Glomerular visceral epithelial cell (primary cell): ENCODE results near the gene FAM32A.

Experiments
- DNase-seq: peaks from one replicate; pipeline ENCODE4 v3.0.0-alpha.2; 2016; ENCODE audit errors: extremely low spot score

FAM32A gene

DNA sequence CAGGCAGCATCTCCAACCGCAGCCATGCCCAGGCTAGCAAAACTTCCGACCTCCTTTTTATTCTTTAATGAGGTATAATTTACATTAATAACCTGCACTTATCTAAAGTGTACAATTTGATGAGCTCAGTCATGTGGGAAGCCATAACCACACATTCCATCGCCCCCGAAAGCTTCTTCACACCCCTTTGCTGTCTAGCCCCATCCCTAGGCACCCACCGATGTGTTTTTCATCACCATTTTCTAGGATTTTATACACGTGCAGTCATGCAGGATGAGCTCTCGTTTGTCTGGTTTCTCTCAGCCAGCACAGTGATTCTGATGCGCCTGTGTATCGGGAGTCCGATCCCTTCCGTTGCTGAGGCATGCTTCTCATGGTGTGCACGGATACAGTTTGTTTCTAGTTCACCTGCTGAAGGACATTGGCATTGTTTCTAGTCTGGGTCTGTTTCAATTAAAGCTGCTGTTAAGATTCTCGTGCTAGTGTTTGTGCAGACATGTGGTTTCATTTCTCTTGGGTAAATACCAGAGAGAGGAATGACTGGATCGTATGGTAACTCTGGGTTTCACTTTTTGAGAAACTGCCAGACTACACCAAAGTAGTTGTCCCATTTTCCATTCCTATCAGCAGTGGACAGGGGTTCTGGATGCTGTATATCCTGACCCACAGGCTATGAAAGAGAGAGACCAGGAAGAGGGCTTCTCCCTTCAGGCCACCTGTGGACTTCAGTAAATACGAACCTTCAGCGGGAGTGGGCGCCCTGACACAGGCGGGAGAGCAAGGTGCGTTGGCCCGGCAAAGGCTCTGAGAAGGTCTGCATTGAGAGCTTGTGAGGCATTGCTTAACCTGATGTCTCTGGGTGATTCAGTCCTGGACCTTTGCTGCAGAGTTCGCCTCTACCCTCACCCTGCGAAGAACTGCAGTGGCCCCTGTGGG, 17.4 kb downstream of the FAM32A start:
- no peak for DNase-seq

DNA sequence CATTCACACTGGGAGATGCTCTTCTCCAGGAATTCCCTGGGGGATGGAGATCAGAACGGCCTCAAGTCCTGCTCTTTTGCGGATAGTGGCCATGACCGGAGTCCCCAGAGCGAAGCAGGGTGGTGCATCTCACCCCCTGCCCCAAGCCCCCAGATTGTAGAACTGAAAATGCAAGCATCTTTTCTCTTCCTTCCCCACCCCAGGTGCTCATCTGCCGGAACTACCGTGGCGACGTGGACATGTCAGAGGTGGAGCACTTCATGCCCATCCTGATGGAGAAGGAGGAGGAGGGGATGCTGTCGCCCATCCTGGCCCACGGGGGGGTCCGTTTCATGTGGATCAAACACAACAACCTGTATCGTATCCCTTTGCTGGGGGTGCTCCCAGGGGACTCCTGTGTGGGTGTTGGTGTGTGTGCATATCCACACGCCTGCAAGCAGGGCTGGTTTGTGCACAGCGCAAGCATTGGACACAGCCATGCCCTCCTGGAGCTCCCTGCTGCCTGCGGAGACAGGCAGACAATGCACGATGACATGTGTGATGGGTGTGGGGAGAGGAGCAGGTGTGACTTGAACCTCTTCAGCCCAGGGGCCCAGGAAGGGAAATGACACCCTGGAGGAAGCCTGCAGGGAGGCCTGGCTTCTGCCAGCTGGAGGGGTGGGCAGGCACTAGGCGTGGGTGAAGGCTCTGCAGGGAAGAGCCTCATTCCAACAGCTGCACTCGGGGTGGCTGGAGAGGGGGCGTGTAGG, 18.2 kb downstream of the FAM32A start:
- no peak for DNase-seq

DNA sequence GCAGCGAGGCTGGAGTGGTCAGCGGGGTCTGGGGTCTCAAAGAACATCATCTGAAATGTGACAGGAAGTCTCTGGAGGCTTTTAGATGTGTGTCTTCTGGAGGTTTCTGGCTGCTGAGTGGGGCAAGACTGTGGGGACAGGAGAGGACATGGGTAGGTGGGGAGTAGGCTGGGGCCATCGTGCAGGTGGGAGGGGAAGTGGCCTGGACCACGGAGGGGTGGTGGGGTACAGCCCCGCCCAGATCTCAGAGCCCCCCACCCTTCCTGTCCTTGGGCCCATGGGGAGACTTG, 18.7 kb downstream of the FAM32A start:
- no peak for DNase-seq

DNA sequence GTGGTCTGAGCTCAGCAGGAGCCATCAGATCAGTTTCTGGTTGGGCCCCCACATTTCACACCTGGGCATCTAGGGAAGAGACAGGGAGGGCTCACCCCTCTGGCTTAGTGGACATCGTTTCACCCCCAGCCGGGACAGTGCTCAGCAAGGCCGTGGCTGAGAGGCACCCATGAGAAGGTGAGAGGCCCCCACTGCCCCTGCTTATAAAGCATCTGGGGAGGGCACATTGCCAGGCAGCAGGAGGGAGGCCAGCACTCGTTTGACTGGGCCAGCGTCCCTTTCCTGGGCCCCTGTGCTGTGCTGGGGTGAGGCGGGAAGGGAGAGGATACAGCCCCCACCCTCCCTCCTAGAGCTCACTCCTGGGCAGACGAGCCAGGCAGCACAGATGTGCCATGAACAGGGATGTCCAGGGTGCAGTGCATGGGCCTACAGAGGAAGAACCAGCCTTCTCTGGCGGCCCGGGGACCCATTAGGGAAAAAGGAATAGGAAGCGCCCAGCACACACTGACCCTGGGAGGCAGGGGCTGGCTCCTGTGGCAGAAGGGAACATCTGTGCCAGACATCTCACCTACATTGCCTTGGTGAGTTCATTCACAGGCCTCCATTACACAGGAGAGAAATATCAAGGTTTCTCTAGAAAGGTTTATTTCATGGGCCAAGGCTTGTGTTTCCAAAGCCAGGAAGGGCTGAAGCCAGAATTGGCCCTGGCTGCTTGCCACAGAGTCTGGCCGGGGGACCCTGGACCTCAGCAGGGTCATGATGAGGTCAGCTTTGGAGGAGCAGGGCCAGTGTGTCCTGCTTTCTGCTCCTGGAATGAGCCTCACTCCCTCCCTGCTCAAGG, 20.2 kb downstream of the FAM32A start:
- no peak for DNase-seq

DNA sequence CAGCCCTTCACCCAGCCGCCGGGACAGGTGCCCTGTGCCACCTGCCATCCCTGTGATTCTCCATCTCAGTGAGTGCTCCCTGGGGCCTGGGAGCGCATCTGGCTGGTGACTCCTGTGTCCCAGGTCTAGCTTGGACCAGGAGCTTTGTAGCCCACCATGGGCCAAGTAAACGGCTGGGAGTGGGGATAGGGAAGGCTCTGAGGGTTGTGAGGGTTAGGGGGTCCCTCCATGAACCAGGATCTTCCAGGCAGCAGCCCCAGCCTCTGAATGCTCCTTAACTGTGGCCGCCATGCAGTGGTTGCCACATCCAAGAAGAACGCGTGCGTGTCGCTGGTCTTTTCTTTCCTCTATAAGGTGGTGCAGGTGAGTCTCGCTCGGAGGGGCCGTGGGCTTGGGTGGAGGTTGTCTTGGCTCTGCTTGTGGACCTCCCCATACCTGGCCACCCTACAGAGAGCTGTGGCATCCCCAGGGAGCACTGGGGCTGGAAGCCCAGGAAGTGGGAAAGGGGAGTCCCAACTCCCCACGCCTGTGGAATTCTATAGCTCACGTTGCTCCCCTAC, 20.9 kb downstream of the FAM32A start:
- no peak for DNase-seq

DNA sequence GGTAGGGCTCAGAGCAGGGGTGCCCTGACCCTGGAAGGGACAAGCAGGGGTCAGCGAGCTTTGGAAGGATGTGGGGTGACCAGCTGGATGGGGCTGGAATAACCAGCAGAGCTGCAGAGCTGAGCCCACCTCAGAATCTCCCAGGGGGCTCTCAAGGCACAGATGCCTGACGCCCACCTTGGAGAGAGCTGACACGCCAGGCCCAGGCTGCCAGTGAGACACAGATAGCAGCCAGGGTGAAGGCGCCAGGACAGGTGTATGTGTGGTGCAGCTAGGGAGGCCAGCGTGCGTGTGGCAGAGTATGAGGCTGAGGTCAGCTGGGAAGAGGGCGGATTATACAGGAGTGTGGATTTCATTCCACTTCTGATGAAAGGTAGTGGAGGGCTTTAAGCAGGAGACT, 21.4 kb downstream of the FAM32A start:
- DNase-seq = no peak

DNA sequence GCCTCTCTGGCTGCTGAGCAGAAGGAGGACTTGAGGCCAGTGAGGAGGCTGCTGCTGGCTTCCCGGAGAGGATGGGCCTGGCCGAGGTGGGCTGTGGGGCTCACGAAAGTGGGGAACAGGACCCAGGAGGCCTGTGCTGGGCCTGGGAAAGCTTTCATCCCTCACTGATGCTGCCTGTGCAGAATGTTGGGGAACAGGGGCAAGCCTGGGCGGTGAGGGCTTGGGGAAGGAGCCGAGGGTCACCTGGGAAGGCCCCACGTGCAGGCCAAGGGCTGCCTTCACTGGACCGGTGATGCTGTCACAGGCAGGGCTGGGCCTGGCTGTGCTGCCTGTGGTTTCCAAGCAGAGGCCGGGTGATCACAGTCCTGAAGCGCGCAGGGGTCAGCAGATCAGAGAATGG, 21.9 kb downstream of the FAM32A start:
- no peak for DNase-seq

DNA sequence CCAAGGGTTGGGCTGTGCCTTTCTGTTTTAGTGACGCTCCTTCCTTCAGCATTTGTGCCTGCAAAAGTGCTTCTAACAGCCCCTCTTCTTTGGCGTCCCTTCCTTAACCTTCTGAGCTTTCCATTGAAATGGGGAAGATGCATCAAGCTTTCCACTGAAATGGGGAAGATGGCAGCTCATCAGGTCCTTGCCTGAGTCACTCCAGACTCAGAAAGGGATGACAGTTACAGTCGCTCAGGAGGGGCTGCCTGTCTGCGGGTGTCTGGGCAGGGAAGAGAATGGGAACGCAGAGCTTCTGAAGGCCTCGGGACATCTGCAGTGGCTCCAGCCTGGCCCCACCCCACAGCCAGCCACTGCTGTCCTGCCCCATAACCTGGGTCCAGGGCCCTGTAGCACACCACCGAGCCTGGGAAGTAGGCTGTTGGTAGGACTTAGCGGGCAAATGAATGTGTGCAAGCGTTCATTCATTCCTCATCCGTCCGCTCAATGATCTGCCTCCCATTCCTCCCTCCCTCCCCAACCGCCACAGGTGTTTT, 22.3 kb downstream of the FAM32A start:
- DNase-seq = no peak

DNA sequence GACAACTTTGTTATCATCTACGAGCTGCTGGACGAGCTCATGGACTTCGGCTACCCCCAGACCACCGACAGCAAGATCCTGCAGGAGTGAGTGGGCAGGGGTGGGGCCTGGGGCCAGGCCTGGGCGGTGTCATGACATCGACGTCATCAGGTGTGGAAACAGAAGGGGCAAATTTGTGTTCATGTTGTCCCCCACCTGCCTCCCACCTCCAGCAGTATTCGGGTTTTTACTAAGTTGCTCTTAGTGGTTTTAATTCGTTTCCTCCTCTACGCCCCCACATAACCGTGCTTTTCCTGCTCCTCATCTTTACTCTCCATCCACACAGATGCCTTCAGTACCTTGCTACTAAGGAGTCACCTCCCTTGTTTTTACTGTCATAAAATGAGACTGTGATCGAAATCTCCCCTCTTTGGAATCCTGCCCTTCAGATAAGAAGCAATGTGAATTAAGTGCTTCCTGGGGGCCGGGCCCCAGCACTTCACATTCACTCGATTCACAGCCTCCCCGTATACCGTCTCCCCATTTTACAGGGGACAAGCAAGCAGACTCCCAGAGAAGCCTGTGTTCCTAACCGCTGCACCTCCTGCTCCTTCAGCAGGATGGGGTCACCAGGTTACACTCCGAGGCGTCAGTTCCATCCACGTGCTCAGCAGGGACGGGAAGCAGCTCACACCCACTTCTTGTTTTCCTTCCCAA, 23.0 kb downstream of the FAM32A start:
- no peak for DNase-seq

DNA sequence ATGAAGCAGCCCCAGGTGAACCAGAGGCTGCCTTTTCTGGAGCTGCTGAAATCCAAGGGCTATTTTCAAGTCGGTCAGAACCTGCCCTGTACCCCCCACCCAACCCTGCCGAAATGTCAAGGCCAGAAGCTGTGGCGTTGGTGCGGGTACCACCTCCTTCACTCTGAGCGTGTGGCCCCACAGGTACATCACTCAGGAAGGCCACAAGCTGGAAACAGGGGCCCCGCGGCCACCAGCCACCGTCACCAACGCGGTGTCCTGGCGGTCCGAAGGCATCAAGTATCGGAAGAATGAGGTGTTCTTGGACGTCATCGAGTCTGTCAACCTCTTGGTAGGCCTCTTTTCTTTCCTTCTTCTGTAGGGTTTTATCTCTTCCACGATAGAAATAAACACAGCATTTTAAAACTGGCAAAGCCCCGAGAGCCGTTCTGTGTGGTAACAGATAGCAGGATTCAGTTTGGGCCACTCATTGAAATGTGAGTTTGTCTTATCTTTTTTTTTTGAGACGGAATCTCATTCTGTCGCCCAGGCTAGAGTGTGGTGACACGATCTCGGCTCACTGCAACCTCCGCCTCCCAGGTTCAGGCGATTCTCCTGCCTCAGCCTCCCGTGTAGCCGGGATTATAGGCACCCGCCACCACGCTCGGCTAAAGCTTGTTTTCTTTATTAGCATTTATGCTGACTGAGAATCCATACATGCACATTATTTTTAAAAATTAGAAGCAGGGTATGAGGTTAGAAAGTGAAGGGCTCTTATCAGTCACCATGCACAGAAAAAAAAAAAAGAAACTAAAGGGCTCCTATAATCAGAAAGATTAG, 23.8 kb downstream of the FAM32A start:
- no peak for DNase-seq

DNA sequence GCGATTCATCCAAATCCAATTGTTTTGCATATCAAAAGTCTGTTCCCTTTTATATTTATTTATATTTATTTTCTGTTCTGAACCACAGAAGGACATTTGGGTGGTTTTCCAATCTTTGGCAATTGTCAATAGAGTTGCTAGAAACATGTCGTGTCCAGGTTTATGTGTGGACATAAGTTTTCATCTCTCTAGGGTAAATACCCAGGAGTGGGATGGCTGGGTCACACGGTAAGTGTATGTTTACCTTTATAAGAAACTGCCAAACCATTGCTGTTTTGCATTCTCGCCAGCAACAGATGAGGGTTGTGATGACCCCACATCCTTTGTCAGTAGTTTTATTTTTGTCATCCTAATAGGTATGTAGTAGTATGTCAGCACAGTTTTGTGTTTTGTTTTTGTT, 25.0 kb downstream of the FAM32A start:
- DNase-seq = no peak

DNA sequence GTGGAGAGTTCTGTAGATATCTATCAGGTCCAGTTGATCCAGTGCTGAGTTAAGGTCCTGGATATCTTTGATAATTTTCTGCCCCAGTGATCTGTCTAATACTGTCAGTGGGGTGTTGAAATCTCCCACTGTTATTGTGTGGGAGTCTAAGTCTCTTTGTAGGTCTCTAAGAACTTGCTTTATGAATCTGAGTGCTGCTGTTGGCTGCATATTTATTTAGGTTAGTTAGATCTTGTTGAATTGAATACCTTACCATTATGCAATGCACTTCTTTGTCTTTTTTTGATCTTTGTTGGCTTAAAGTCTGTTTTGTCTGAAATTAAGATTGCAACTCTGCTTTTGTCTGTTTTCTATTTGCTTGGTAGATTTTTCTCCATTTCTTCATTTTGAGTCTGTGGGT, 27.9 kb downstream of the FAM32A start:
- no peak for DNase-seq

DNA sequence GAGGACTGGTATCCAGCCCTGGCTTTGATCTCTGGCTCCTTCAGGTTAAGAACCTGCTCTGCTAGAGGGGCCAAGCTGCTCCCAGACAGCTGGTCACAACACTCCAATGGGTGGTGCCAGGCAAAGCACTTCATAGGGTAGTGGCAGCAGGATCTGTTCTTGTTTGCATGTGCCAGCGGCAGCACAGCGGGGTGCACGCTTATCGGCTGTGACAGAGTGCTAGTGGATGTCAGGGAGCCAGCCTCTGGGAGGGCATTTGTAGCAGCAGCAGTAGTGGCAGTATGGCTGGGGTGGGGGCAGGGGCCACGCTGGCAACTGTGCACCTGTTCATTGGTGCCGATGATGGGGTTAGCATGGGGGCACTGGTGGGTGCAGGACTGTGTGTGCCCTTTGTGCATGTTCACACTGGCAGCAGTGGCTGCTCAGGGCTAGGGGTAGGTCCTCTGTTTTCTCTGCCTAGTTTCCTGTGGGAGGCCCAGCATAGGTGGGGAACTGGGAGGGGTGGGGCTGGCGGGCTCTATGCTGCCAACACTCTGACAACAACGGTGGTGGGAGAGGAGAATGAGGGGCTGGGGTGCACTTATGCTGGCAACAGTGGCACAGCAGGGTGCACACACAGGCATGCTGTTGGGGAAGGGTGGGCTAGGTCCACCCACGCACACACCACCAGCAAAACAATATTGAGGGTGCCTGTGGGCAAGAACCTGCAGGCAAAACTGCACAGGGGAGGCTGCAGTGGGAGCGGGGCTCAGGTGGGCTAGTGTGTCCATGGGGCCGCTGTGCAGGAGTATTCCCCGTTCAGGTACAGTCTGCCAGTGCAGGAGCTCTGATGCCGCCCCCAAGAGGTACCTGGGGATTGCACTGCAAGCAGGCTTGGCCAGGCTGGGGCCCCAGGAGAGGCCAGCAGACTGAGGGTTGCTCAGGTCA, 31.8 kb downstream of the FAM32A start:
- no peak for DNase-seq

DNA sequence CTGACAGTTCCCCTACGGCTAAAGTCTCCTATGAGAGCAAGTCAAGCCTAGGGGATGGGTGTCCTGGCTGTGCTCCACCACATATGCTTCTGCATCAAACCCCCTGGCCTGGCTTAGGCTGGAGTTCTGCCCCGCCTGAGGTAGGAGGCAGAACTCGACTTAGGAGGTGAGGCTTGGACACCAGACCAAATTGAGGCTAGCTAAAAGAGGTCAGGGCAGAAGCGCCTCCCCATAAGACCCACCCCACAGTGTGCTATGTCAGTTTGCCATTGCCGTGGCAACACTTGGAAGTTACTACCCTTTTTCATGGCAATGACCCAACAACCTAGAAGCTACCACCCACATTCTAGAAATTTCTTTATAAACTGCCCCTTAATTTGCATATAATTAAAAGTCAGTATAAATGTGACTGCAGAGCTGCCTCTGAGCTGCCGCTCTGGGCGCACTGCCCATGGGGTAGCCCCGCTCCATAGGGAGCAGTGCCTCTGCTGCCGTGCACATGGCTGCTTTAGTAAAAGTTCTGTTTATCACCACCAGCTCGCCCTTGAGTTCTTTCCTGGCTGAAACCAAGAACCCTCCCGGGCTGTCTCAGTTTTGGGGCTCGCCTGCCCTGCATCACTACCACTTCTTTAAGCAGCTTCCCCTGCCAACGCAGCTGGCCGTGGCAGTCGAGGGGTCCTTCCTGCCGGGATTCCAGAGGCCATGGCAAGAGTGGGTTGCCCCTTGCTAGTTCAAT, 32.7 kb downstream of the FAM32A start:
- no peak for DNase-seq

DNA sequence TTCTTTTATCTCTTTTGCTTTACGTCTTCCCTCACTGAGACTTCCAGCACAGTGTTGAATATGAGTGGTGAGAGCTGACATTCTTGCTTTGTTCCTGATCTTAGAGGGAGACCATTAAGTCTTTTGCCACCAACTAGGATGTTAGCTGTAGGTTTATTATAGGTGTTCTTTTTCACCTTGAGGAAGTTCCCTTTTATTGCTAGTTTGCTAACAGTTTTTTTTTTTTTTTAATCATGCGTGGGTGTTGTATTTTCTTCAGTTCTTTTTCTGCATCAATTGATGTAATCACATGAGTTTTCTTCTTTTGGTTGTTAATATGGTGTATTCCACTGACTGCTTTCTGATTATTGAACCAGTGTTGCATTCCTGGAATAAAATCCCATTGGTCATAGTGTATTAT, 33.6 kb downstream of the FAM32A start:
- no peak for DNase-seq

DNA sequence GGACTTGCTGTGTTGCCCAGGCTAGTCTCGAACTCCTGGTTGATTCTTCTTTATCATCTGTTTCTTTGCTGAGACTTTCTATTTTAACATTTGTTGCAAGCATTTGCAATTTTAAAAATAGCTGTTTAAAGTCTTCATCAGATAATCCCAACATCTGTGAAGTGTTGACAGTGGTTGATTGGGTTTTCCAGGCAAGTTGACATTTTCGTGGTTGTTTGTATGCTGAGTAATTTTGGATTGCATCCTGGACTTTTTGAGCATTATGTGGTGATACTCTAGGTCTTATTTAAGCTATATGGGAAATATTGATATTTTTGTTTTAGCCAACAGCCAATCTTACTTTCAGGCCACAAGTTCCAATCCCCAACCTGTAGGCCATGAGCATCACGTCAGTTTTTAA, 37.6 kb downstream of the FAM32A start:
- no peak for DNase-seq

DNA sequence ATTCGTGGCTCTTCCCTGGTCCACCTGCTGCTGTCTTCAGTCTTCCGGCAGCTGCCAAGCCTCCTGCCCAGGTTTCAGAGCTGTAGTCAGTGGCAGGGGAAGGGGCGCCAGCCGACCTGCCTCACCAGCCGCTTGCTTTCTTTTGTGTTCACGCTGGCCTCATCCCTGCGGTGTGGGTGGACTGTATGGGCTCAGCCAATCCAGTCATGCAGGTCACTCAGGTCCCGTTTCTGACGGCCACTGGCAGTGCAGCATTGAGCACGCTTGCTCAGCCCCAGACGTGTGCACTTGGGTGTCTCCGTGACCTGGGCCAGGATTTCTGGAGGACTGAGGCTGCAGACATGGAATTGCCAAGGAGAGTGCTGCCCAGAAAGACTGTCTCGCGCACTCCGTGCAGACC, 38.5 kb downstream of the FAM32A start:
- DNase-seq = no peak

DNA sequence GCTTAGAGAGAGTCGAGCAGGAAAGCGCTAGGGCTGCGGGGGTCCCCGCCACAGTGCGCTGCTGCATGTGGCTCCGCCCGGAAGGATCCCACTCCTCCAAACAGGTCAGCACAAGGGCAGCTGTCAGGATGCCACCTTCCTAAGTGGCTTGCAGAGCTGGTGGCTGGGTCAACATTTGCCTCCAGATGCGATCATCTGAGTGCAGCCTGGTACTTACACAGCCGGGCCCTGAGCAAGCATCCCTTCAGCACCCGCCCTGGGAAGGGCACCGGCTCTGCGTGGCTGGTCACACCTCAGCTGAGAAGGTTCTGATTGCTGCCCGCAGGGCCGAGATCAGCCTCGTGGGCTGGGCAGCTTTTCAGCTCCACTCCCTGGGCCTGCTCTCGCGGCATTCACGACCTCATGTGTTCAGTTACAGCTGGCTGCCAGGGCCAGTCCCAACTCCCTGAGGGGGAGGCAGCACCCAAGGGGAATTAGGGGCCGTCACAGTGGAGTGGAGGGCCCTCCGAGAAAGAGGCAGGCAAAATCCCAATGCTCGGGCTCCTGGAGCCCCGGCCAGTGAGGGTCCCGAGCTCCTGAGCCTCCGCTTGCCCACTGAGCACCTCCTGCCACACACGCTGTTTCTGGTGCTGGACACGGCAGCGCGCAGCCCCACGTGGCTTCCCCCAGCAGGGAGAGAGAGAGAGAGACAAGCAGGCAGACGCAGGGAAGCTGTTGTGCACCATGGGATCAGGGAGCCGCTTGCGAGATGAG, 39.3 kb downstream of the FAM32A start:
- no peak for DNase-seq
